Activated CD8-positive, alpha-beta memory T cell treated with anti-CD3 and anti-CD28 coated beads, Interleukin-2, amount 50 U/mL, for 24 hours (primary cell): ENCODE measurements around the gene CAPS.
"Not testable (repeated sequence)": the region's sequence is repeated elsewhere in the genome, so short reads cannot be mapped to it uniquely, and the experiment has no call there.

Experiments used
- DNase-seq: peaks from one replicate; pipeline ENCODE4 v3.0.0-alpha.2; 2020; ENCODE audit errors: extremely low read depth

The CAPS gene

DNA sequence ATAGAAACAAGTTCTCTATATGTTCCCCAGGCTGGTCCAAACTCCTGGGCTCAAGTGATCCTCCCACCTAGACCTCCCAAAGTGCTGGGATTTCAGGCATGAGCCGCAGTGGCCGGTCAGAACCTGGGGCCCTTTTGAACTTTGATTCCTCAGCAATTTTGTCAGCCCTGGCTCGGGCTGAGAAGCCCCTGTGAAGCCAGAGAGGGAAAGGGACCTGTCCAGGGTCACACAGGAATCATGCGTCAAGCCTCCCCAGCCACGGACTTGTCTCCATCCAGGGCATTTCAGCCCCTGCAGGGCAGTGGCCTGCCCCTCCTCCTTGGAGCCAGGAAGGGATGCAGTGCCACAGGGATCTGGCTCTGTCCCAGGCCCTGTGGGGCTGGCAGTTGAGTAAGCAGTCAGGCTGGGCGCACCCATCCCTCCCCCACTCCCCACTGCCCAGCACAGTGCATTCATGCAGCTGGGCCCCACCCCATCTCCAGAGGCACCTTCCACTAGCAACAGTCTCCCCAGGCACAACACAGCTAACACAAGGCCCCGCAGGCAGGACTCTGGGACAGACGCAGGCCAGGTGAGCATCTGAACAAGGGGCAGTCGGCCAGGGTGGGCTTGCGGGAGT lies at the start of gene CAPS:
CAPS (plus strand) TSS at position 516 of the 619 bp plus-strand sequence. CDS start 153 bp downstream, outside the sequence.
- DNase-seq: no peak

DNA sequence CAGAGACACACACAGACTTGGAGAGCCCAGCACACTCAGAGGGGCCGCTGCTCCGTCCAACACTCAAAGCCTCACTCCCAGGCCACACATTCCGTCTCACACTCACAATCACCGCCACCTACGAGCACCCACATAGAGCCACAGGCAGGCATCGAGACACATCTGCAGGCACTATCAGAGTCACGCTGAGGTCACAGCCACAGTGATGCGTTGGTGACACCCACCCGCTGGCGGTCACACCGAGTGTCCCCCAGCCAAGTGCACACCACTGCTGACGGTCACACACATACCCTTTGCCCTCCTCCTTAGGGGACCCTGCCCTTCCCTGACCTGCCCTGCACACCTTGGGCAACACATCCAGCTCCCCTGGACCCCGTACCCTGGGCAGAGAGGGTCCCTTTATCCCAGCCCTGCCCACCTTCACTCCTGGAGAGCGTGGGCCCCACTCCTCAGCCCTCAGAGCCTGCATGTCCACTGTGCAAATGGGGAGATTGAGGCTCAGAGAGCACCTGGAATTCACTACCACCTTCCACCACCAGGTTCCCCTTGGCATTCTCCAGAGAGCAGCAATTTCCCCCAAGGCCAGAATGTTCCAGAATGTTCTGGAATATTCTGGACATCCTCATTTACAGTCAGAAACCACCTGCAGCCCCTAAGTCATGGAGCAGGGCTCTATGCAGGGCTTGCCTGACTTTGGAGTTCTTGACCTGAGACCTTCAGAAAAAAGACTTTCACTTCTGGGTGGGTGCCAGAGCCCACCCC lies 49.1 kb upstream of the CAPS start:
- no peak for DNase-seq

DNA sequence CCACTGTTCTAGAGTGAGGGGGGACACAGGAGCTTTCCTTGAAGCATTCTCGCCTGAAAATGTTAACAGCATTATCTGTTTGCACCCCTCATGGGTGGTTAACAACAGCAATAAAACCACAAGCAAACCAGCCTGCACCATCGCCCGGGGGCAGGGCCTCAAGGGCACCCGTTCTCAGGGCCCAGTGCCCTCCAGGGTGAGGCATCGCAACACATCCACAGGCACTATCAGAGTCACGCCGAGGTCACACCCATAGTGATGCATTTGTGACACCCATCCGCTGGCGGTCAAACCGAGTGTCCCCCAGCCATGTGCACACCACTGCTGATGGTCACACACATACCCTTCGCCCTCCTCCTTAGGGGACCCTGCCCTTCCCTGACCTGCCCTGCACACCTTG lies 48.3 kb upstream of the CAPS start:
- DNase-seq: no peak

DNA sequence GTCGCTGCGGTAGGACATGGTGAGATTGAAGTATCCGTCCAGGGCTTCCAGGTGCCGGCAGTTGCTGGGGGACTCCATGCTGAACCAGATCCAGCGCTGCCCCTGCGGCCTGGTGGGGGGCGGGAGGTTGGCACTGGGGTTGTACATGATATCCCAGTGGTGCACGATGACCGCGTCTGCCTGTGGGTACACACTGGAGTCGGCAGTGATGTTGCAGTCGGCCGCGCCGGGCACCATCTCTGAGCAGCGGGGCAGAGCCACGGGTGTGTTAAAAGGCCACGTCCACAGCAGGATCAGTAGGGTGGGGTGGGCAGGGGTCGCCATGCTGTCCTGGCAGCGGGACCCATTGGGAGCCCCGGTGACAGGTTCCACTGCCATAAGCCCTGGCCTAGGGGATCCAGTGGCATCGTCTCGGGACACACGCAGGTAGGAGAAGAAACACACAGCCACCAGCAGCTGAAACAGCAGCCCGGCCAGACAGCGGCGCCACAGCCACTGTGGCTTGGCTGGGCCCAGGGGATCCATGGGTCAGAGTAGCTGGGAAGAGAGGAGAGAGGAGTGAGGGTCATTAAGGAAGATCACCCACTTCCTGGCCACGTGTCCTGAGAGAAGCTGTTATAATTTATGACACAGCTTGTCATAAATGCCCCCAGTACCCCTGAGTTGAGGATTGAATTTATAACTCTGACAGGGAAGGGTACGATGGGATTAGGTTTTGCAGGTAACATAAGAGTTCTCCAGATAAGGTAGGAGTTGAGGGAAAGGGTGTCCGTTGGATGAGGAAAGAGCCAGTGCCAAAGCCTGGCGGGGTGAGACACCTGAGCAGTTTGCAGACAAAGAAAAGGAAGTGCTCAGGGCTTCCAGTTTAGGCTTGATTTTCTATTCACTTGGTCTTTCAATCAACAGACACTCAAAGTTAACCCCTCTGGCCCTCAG lies 46.6 kb upstream of the CAPS start:
- DNase-seq: no peak

DNA sequence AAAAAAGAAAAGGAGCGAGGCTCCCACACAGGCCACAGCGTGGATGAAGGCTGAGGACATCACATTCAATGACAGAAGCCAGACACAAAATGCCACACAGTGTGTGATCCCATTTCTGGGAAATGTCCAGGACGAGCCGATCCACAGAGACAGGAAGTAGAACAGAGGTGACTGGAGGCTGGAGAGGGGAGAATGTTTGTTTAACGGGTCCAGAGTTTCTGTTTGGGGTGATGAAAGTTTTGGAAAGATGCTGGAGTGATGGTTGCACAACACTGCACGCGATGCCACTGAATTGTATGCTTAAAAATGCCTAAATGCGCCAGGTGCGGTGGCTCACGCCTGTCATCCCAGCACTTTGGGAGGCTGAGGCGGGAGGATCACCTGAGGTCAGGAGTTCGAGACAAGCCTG lies 43.1 kb upstream of the CAPS start:
- no peak for DNase-seq

DNA sequence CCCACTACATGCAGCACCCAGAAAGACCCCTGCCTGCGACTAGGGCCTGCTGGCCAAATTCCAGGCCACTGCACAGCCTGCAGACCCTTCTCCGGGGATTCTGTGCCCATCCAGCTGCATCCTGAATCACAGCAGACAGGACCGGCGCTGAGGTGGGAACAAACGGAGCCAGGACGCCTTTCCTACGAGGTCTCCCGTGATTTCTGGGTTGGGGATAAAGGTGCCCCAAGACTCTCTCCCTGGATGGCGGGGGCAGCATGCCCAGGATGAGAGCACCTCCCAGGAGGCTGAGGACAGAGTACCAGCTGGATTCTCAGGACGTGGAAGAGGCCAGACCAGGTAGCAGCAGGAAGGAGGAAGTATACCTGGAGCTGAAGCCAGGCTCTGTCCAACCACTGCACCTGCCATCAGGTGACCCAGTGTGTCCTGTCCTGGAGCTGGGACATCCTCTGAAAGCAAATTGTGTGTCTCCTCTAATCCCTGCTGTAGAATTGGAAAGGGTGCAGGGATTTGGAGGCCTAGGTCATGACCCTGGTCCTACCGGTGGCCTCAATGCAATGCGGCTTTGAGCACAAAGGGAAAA lies 40.3 kb upstream of the CAPS start:
- DNase-seq: no peak

DNA sequence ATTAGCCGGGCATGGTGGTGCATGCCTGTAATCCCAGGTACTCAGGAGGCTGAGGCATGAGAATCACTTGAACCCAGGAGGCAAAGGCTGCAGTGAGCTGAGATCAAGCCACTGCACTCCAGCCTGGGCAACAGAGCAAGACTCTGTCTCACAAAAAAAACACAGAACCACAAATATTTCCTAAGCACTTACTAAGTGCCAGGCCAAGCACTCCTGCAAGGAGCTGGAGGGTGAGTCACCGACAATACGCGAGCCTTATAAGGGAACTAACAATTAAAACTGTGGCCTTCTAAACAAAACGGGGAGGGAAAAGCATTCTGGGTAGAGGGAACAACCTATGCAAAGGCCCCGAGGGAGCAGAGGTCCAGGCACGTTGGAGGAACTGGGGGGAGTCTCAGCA lies 39.6 kb upstream of the CAPS start:
- not testable (repeated sequence) for DNase-seq

DNA sequence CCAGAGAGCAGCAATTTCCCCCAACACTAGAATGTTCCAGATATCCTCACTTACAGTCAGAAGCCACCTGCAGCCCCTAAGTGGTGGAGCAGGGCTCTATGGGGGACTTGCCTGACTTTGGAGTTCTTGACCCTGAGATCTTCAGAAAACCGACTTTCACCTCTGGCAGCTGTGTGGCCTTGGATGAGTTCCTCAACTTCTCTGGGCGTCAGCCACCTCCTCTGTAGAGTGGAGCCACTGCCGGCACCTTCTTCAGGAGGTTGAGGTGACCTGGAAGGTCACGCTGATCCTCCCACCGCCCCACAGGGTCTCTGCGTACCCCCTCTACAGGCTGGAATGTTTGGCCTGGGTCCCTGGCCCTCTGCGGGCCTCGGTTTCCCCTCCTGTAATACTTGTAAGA lies 36.6 kb upstream of the CAPS start:
- DNase-seq: no peak

DNA sequence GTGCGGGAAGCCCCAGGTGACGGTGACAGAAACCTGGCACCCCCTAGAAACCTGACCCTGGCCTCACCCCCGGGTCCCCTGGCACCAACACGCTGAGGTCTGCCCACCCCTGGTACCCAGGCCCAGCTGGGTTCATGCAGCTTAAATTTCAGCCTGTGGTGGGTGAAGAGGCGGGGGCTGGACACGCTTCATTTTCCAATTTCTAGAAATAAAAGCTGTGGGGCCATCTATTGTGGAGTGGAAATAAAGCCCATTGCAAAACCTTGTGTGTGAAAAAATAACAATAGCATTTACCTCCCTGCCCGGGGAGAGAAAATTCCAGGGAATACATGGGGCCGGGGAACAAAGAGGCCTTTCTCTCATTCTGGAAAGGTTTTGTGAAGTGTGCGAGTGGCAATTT lies 36.2 kb upstream of the CAPS start:
- DNase-seq: no peak

DNA sequence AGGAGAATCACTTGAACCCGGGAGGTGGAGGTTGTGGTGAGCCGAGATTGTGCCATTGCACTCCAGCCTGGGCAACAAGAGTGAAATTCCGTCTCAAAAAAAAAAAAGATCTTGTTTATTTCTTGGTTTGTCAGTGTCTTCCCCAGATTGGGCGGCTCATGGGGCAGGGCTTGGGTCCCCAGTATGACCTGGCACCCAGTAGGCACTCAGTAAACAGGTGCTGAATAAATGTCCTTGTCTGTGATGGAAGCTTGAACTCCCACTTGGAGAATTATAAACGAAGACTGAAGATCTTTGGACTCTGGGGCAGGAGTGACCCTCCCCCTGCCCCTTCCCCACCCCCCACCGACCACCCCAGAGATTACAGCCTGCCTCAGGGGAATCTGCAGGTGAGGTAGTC lies 33.9 kb upstream of the CAPS start:
- DNase-seq: no peak

DNA sequence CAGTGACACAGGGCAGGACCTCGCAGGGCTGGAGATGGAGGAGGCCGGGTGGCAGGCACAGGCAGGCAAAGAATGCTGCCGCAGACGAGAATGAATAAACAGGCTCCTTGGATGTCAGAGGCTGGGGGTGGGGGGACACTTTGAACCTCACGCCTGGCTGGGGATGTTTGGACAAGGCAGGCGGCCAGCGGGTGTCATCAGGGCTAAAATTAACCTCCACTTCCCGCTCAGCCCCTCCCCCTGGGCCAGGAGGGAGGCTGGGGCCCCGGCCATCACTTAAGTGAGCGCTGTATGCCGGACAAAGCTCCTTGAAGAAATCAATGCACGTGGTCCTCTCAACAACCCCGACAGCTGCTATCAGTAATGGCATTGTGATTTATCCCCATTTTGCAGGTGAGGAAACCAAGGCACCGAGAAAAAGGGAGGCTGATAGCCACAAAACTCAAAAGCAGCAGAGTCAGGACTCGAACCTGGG lies 33.4 kb upstream of the CAPS start:
- no peak for DNase-seq

DNA sequence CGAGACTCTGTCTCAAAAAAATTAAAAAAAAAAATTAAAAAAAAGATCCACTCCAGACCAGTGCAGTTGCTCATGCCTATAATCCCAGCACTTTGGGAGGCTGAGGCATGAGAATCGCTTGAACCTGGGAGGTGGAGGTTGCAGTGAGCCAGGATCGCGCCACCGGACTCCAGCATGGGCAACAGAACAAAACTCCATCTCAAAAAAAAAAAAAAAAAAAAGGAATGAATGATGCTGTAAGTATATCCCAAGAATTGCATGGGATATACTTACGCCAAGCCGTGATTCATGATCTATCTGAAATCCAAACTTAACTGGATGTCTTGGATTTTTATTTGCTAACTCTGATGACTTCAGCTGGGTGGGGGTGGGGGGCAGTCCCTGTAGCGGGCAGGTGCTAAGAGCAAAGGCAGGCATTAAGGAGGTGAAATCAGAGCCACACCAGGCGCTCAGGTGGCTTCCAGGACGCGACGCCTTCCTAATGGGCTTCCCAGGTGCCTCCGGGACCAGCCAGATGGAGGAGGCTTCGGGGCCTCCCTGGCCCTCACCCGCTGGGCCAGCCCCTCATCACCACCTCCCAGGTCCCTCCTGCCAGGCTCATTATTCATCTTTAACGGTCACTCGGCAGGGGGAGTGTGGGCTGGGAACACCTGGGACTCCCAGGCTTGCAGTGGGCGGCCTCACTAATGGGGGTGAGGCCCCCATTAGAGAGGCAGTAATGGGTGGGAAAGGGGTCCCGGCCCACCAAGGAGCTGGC lies 32.3 kb upstream of the CAPS start:
- no peak for DNase-seq

DNA sequence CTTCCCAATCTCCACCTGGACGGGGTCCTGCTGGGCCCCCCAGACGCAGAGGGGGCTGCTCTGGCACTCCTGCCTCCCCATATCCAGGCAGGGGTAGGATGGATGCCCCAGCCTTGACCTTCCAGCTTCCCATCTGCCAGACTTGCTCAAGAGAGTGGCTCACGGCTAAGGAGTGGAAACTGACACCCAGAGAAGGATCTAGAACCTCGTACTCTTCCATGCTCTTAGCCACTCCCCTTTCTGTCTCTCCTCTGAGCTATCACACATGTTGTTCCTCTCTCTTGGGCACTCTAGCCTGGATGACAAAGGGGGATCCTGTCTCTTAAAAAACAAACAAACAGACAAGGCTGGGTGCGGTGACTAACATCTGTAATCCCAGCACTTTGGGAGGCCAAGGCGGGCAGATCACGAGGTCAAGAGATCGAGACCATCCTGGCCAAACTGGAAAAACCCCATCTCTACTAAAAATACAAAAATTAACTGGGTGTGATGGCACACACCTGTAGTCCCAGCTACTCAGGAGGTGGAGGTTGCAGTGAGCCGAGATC lies 31.6 kb upstream of the CAPS start:
- DNase-seq: no peak

DNA sequence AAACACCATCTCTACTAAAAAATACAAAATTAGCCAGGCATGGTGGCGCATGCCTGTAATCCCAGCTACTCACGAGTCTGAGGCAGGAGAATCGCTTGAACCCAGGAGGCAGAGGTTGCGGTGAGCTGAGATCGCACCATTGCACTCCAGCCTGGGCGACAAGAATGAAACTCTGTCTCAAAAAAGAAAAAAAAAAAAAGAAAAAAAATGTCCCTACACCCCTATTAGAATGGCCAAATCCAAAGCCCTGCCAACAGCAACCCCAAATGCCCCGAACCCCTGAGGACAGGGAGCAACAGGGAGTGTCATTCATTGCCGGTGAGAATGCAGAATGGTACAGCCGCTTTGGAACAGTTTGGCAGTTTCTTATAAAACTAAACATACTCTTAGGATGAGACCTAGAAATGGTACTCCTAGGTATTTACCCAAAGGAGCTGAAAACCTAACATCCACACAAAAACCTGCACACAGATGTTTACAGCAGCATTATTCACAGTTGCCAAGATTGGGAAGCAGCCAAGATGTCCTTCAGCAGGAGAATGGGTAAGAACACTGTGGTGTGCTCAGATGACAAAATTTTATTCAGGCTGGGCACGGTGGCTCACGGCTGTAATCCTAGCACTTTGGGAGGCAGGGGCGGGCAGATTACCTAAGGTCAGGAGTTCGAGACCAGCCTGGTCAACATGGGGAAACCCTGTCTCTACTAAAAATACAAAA lies 30.7 kb upstream of the CAPS start:
- DNase-seq: not testable (repeated sequence)

DNA sequence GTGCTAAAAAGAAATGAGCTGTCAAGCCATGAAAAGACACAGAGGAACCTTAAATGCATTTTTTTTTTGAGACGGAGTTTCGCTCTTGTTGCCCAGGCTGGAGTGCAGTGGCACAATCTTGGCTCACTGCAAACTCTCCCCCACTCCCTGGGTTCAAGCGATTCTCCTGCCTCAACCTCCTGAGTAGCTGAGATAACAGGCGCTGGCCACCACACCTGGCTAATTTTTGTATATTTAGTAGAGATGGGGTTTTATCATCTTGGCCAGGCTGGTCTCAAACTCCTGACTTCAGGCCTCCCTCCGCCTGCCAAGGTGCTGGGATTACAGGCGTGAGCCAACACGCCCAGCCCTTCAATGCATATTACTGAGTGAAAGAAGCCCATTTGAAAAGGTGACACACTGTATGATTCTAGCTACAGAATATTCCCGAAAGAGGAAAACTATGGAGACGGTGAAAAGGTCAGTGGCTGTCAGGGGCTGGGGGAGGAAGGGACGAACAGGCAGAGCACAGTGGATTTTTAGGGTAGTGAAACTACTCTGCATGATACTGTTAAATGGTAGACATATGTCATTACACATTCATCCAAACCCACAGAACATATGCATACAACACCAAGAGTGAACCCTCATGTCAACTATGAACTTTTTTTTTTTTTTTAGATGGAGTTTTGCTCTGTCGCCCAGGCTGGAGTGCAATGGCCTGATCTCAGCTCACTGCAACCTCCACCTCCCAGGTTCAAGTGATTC lies 29.8 kb upstream of the CAPS start:
- DNase-seq: not testable (repeated sequence)

DNA sequence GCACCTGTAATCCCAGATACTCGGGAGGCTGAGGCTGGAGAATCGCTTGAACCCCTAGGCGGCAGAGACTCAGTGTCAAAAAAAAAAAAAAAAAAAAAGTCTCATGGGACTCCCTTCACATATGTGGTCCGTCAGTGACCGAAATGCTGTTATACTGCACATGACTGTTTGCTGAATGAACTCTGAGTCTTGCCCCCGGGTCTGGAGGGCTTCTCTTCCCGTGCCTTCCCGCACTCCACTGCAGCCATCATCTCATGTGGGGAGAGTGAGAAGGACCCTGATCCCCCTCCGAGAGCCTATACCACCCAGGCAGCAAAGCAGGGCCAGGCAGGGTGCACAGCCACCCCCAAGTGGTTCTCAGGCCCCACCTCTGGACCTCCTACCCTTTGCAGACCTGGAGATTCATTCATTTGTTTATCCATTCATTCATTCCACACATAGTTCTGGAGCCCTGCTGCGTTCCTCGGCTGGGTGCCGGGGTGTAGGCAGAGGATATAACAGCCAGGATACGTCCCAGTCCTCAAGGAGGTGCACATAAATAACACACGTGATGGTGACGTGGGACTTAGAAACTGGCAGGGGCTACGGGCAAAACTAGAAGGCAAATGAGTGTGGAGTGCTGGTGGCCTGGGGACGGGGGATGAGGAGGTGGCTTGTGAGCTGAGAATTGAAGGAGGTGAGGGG lies 24.6 kb upstream of the CAPS start:
- no peak for DNase-seq

DNA sequence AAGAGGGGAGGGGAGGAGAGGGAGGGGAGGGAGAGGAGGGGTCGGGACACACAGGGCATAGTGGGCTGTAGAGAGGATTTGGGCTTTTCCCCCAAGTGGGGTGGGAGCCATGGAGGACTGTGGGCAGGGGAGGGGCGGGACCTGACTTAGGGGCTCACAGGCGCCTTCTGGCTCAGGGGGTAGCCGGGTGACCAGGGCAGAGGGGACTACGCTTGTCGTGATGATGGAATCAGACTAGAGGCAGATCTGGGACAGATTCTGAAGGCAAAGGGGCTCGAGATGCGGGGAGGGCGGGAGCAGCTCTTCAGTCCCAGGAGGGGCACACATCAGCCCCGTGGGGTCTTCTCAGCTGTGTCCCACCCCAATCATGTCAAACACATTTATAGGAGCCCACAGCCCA lies 24.0 kb upstream of the CAPS start:
- no peak for DNase-seq

DNA sequence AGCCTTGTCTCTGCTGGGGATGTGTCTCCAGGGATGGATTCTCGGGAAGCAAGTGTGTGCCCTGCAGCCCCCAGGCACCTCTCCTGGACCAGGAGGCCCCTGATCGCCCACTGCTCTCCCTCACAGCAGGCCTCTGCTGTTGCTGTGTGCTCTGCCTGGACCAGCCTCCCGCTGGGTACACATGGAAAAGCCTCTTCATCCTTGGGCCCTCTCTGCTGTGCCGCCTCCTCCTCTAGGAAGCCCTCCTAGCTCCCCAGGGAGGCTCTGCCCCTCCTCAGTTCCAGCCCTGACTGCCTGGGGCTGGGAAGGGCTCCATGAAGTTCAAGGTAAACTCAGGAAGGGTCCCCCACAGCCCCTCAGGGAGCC lies 22.5 kb upstream of the CAPS start:
- DNase-seq: no peak
